Measurements from ENCODE around the gene PISD.
"Not testable (repeated sequence)": the region's sequence is repeated elsewhere in the genome, so short reads cannot be mapped to it uniquely, and the experiment has no call there.

Gene PISD

GRCh38 chr22:31678748-31679147 lies 16.7 kb upstream of the PISD start:
- Histone ChIP-seq H3K4me3 (replicated peaks; ENCODE audit: insufficient read depth, low read length) (no peak overlapping the region), H3K27me3 (ENCODE audit: insufficient read depth, poor library complexity, severe bottlenecking) (no peaks in the 10 kb centered on the region), H3K27ac (replicated peaks) (no peak overlapping the region)
- no peak for DNase-seq (ENCODE audit: low read depth in 1 of 2, low spot score in 1 of 2)
- TF ChIP-seq SPI1 (IDR thresholded peaks at IDR 0.05; ENCODE audit: borderline replicate concordance, low read depth) (no peak), POLR2AphosphoS5 (IDR thresholded peaks at IDR 0.05; ENCODE audit: low read depth) (no peak), GABPA (IDR thresholded peaks at IDR 0.05; ENCODE audit: low read depth) (no peak), CTCF (IDR thresholded peaks at IDR 0.05; ENCODE audit: insufficient read depth, low read length) (no peak), REST (IDR thresholded peaks at IDR 0.05; ENCODE audit: insufficient replicate concordance, low read depth) (no peak)

GRCh38 chr22:31676700-31677099 lies 14.7 kb upstream of the PISD start:
- DNase-seq (ENCODE audit: low read depth in 1 of 2, low spot score in 1 of 2), result peak; percentile 90 to 94
- Histone ChIP-seq H3K27me3 (ENCODE audit: insufficient read depth, poor library complexity, severe bottlenecking) (no peaks in the 10 kb centered on the region), H3K4me3 (replicated peaks; ENCODE audit: insufficient read depth, low read length) (peak overlapping the region; percentile 15), H3K27ac (replicated peaks) (peak overlapping the region; percentile 6)
- TF ChIP-seq REST (IDR thresholded peaks at IDR 0.05; ENCODE audit: insufficient replicate concordance, low read depth) (no peak), CTCF (IDR thresholded peaks at IDR 0.05; ENCODE audit: insufficient read depth, low read length) (no peak), POLR2AphosphoS5 (IDR thresholded peaks at IDR 0.05; ENCODE audit: low read depth) (0 out of 2 replicates have a peak, but pooled peaks have one; percentile 26), GABPA (IDR thresholded peaks at IDR 0.05; ENCODE audit: low read depth) (no peak), SPI1 (IDR thresholded peaks at IDR 0.05; ENCODE audit: borderline replicate concordance, low read depth) (peak; percentile 35; the same call in 1 of the 2 replicates)

GRCh38 chr22:31674219-31674618 lies 12.2 kb upstream of the PISD start:
- H3K27ac ChIP-seq (replicated peaks), result peak overlapping the region; percentile 18; the same call in 1 of the 2 replicates
- peak; percentile 83 for TF ChIP-seq SPI1 (IDR thresholded peaks at IDR 0.05; ENCODE audit: borderline replicate concordance, low read depth)
- not testable (repeated sequence) for H3K4me3 ChIP-seq (replicated peaks; ENCODE audit: insufficient read depth, low read length); H3K27me3 ChIP-seq (ENCODE audit: insufficient read depth, poor library complexity, severe bottlenecking)
- peak in 1 of 2 experiments; percentile 83 for DNase-seq (ENCODE audit: low read depth in 1 of 2, low spot score in 1 of 2)

- DNase-seq (ENCODE audit: low read depth in 1 of 2, low spot score in 1 of 2); H3K4me3 ChIP-seq (replicated peaks; ENCODE audit: insufficient read depth, low read length); H3K27me3 ChIP-seq (ENCODE audit: insufficient read depth, poor library complexity, severe bottlenecking); H3K27ac ChIP-seq (replicated peaks): not testable (repeated sequence)
Observed at GRCh38 chr22:31668849-31669248, 6.8 kb upstream of the PISD start.

DNA sequence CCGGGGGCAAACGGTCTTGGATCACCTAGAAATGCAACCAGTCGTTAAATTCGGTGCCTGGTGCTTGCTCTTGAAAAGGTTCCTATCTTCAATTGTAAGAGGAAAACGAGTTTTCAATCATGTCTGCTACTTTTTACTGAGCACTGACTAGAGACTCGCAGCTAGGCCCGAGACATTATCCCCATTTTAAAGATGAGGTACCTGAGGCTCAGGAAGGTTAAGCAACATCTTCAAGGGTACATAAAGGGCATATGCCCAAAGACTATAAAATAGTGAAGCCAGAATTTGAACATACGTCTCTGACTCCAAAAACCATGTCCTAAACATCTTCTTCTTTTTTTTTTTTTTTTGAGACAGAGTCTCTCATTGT lies 638 bp upstream of the PISD start:
- peak overlapping the region; percentile 88 for H3K4me3 ChIP-seq (replicated peaks; ENCODE audit: insufficient read depth, low read length)
- DNase-seq (ENCODE audit: low read depth in 1 of 2, low spot score in 1 of 2), result no peak
- H3K27ac ChIP-seq (replicated peaks), result peak overlapping the region; percentile 70
- H3K27me3 ChIP-seq (ENCODE audit: insufficient read depth, poor library complexity, severe bottlenecking), result no peaks in the 10 kb centered on the region
- TF ChIP-seq SPI1 (IDR thresholded peaks at IDR 0.05; ENCODE audit: borderline replicate concordance, low read depth), result no peak
- no peak for TF ChIP-seq REST (IDR thresholded peaks at IDR 0.05; ENCODE audit: insufficient replicate concordance, low read depth)
- TF ChIP-seq CTCF (IDR thresholded peaks at IDR 0.05; ENCODE audit: insufficient read depth, low read length), result no peak
- no peak for TF ChIP-seq GABPA (IDR thresholded peaks at IDR 0.05; ENCODE audit: low read depth)

- H3K27me3 ChIP-seq (ENCODE audit: insufficient read depth, poor library complexity, severe bottlenecking); H3K27ac ChIP-seq (replicated peaks): not testable (repeated sequence)
- H3K4me3 ChIP-seq (replicated peaks; ENCODE audit: insufficient read depth, low read length), result peak overlapping the region; percentile 88
- peak in 1 of 2 experiments; percentile 70 for DNase-seq (ENCODE audit: low read depth in 1 of 2, low spot score in 1 of 2)
Observed at GRCh38 chr22:31660860-31661341, 1.1 kb downstream of the PISD start.

All from HL-60 (cell line).